ENCODE data around the gene NUMA1.
A peak's percentile ranks its signal among the peaks of the same experiment; 100 is the strongest.

NUMA1 gene

GRCh38 chr11:72001834-72002591 is 78.3 kb downstream of the NUMA1 start:
- DNase-seq (ENCODE audit: low spot score): peak; percentile 67

- no peak for DNase-seq (ENCODE audit: low spot score)
Measured at GRCh38 chr11:72001285-72001684, 79.1 kb downstream of the NUMA1 start.

- no peak for DNase-seq (ENCODE audit: low spot score)
Measured at GRCh38 chr11:72000202-72000867, 80.0 kb downstream of the NUMA1 start.

GRCh38 chr11:71999798-72000197 is 80.5 kb downstream of the NUMA1 start:
- DNase-seq (ENCODE audit: low spot score): no peak

- DNase-seq (ENCODE audit: low spot score): no peak
Measured at GRCh38 chr11:71999362-71999761, 81.0 kb downstream of the NUMA1 start.

GRCh38 chr11:71998649-71999310 is 81.6 kb downstream of the NUMA1 start, which contains the start of gene IL18BP:
TSS of gene IL18BP (plus strand) at chr11:71998909. CDS start at chr11:71999985, 1,076 bp downstream.
- DNase-seq (ENCODE audit: low spot score): no peak

- no peak for DNase-seq (ENCODE audit: low spot score)
Measured at GRCh38 chr11:71998061-71998460, 82.3 kb downstream of the NUMA1 start.

GRCh38 chr11:71997594-71997993 is 82.7 kb downstream of the NUMA1 start:
- DNase-seq (ENCODE audit: low spot score): no peak

DNA sequence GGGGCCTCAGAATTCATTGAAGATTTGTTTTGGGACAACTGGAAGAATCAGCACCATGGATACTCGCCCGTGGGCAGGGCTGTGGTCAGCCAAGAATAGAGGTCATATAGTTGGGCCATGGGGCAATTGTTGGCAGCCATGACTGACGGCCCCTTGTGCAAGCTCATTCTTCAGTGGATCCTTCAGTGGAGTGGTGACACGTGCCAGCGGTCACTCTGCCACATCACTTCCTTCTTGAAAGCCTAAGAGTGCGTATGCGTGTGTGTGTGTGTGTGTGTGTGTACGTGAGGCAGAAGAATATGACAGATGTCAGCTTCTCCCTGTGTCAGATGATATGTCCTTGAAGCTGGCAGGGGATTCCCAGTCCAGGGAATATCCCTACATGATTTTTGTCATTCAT is 83.4 kb downstream of the NUMA1 start:
- no peak for DNase-seq (ENCODE audit: low spot score)

DNA sequence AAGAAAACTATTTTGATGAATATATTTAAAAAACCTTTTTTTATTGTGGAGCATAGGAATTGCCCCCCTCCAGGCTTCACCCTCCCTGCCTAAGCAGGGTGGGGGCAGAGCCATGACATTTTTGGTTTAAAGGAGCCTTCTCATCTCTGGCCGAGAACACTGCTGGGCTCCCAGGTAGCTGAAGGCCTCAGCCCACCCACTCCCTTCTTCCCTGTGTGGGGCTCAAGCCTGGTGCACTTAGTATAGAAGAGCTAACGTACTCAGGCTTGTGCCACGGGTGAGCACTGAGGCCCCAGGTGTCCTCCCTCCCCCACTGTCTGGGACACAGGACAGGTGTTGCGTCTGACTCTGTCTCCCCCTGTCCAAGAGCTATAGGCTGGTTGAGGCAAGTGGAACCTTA is 83.8 kb downstream of the NUMA1 start:
- no peak for DNase-seq (ENCODE audit: low spot score)

GRCh38 chr11:71995726-71996291 is 84.5 kb downstream of the NUMA1 start:
- no peak for DNase-seq (ENCODE audit: low spot score)

GRCh38 chr11:71994786-71995185 is 85.6 kb downstream of the NUMA1 start:
- DNase-seq (ENCODE audit: low spot score): no peak

DNA sequence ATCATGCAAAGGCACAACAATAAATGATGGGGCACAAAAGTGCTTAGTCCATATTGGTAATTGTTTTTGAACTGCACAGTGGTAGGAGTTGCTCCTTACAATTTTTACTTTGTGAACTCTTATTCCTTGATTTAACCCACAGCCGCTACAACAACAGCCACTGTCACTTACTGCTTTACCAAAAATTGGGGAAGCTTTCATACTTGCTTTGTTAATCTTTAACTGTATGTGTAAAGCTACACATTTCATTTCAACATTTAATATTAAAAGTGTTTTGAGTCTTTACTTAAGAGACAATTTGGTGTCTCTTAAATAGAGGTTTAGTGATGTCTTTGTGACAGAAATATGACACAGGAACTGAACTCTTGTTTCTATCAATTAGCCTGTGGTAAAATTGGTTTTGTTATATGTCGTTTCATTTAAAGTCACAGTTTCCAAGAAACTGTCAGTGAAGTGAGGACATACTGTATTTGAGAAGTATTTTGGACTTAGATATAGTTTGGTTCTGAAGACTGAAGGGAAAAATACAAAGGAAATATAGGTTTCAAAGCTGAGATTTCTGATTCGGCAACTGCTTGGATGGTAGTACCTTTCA is 88.1 kb downstream of the NUMA1 start:
- no peak for DNase-seq (ENCODE audit: low spot score)

DNA sequence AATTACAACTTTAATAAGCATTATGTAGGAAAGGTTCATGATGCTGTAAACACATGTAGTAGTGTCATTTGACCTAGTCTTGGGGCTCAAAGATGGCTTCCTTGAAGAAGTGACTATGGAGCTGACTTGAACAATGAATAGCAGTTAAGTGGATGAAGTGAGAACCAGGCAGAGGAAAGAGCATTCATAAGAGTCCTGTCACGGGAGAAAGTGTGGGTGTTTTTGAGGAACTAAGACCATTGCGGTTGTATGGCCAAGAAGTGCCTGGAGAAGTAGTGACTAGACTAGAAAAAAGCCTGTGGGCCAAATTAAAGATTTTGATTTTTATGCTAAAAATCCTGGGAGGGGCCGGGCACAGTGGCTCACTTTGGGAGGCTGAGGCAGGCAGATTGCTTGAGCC is 88.8 kb downstream of the NUMA1 start:
- DNase-seq (ENCODE audit: low spot score): no peak

- DNase-seq (ENCODE audit: low spot score): no peak
Measured at GRCh38 chr11:71990701-71991100, 89.6 kb downstream of the NUMA1 start.

- no peak for DNase-seq (ENCODE audit: low spot score)
Measured at GRCh38 chr11:71988050-71988449, 92.3 kb downstream of the NUMA1 start.

DNA sequence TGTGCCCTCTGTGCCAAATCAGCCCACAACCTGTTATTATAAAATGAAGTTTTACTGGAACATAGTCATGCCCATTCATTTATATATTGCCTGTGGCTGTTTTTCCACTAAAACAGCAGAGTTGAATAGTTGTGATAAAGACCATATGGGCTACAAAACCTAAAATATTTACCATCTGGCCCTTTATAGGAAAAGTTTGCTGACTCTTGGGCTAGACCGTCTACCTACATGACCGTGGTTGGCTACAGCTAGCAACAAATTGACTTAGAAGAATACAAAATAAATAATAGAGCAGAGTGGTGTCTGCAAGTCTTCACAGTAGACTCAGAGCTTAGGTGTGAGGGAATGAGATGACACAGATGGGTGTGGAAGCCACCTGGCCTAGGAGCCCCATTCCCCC is 92.8 kb downstream of the NUMA1 start:
- DNase-seq (ENCODE audit: low spot score): no peak

DNA sequence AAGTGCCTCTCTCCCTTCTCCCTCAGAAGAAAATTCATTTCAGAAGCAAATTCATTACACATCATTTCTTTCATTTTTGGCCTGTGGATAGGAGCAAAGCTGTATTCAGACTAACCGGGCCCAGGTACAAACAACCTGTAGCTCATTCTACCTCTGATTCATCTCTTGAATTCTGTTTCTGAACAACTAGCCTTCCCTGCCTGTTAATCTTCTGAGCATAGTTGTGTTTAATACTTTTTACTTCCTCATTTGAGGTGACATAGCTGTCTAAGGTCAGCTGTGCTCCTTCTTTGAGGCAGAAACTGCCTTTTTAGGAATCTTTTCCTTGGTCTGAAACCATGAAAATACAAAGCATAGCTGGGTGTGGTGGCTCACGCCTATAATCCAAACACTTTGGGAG is 94.2 kb downstream of the NUMA1 start:
- no peak for DNase-seq (ENCODE audit: low spot score)

DNA sequence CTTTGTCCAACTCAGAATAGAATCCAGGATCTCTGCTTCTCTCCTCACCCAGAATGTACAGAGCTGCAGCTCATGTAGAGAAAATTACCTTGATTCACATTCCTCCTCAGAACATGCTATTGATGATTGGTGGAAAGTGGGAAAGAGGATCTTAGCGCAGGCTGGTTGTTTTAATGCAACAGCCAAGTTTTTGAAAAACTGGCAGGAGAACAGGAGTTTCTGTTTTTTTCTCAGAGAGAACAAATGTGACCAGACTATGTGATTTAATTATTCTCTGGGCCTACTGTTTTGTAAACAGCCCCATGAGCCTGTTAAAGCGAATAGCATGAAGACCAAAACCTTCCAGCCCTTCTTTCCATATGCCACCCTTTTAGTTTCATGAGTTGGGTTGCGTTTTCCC is 100.7 kb downstream of the NUMA1 start:
- DNase-seq (ENCODE audit: low spot score): no peak

GRCh38 chr11:71979094-71979493 is 101.2 kb downstream of the NUMA1 start:
- DNase-seq (ENCODE audit: low spot score): no peak

GRCh38 chr11:71977743-71978418 is 102.5 kb downstream of the NUMA1 start:
- DNase-seq (ENCODE audit: low spot score): peak; percentile 63

DNA sequence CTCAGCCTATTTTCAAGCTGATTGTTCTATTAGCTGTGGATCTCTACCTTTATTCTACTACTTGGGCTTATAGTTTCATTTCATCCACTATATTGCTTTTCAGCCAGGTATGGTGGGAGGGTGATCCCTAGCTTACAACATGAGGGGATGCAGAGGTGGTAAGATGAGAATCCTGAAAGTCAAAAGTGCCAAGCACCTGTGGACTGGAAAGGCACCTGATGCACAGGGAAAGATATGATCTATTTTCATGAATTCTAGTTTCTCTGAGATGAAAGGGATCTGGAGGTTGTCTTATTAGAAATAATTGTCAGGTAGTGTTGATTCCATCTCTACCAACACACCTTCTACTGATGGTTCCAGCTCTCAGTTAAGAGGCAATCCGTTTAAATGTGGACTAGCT is 103.3 kb downstream of the NUMA1 start:
- no peak for DNase-seq (ENCODE audit: low spot score)
